ENCODE measurements around the gene ARHGAP30.

The ARHGAP30 gene

DNA sequence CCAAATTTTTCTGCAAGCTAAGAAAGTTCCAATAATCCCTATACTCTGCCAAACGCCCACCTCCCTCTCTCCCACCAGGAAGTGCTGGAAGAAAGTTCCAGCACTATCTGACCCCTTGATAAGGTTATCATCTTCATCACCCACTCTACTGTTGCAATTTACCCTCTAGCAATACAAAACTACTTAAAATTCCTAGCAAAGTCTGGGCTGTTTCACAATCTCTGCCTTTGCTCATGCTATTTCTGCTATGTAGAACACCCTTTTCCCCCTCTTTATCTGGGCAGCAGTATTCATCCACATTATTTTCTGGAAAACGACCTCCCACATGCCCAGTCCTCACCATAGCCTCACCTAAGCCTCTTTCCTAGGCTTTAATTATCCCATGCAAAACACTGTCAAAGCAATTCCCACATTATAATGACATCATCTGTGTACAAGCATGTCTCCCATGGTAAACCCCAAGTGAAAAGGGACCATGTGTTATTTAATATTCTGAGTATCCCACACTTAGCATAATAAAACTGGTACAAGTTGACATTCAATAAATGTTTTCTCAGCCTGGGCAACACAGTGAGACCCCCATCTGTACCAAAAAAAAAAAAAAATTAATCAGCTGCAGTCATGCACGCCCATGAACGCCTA is 60.7 kb downstream of the ARHGAP30 start:
- no peak for DNase-seq

DNA sequence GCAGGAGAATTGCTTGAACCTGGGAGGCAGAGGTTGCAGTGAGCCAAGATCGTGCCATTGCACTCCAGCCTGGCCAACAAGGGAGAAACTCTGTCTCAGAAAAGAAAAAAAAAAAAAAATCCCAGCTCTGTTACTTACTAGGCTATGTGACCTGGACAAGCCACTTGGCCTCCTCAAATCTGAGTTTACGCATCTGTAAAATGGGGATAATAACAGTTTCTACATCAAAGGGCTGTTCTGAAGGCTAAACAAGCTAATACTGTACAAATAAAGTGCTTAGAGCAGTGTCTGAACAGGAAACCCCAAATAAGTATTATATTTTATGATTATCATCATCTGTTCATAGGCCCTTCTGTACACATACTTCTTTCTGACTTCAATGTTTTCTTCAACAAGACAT is 62.3 kb downstream of the ARHGAP30 start:
- DNase-seq = no peak

DNA sequence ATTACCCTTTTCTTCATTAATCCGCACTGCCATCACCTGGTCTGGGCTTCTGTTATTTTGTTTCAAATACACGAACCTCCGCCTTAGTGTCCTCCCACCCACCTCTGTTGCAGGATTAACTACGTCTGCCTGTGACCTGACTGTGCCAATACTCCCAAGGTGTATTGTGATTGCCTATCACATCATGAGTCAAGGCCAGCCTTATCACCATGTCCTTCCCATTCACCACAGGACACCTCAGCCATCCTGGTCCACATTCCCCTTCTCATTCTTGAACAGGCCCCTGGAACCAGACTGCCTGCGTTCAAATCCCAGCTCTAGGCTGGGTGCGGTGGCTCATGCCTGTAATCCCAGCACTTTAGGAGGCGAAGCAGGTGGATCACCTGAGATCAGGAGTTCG is 63.1 kb downstream of the ARHGAP30 start:
- no peak for DNase-seq

DNA sequence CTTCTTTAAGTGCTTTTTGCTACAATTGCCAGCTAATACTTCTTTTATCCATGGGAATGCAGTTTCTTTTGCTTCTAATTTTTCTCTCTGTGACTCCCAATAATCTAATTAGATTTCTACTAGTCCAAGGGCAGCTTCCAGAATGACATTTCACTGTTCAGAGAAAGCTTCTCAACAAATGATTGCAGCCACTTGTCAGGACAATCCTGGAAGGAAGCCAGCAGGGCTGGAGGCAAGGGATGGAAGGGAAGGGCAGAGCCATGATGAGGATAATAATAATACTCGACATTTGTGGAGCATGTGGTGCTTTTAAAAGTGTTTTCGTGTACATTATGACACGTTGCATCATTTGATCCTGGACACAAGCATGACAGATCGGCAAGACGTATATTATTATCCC is 68.2 kb downstream of the ARHGAP30 start:
- no peak for DNase-seq

DNA sequence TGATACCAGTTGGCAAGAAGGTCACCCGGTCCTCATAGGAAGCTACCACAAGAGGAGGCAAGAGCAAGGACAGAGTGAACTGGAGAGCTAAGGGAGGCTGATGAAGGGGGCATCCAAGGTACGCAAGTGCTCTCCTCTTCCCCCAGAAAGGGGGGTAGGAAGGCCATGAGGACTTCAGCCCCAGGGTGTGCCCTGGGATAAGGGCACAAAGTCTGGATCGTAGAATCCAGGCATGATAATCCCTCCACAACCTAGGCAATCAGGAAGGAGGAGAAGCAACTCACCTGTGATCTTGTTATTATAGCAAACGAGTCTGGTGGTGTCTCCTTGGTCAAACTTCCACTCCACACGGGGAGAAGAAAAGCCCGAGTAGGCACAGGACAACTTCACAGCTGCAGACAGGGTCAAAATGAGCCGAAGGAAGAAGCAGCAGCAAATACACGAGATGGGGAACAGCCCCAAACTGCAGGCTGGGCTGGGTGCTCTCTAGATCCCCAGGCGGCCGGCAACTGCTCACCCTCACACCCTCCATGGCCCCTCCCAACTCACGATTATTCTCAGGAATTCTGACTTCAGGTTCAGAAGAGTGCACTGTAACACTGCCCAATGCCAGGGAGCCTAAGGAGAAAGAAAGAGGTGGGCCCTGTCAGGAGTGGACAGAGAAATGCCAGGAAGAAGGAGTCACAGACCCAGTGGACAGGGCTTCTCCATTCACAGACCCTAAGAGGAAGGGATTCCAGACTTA is 68.8 kb downstream of the ARHGAP30 start:
- DNase-seq = no peak

DNA sequence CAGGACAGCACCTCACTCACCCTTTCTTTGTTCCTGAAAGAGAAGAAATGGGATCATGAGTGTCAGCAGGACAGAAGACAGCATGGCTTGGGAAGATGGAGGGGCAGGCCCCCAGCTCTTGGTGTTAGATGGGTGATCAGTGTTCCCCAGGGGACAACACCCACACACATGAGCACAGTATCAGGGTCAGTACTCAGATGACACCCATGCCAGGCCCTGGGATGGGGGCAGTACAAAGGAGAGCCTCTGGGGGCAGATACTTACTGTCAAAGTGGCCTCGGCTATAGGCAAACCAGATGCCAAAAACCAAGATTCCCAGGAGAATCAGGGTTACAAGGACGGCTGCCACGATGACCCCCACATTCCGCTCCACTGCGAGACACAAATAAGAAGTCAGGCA is 70.3 kb downstream of the ARHGAP30 start:
- DNase-seq = no peak

DNA sequence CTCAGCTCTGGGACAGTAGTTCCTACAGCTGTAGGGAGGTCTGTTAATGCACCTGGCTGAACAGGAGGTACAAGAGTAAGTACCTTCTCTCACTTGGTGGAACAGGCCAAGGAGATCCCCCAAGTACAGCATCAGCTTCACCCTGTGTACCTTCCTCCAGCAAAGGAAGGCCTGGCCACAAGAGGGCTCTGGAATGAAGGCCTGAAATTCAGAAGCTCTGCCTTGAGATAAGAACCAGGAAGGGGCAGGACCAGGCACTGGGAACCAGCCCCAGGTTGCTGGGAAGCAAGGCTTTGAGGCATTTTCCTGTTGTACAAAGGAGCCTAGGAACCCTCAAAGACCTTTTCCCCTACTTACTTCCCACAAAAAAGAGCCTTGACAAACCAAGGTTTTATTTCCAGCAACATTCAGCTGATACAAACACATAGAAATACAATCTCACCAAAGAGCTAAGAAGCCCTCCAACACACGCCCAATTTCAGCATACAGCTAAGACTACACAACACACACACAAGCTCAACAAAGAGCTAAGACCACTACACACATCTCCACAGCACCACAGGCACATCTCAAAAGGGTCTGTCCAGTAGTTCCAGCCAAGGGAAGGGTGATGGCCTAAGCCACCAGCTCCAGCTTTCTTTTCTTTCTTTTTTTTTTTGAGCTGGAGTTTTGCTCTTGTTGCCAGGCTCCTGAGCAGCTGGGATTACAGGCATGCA is 72.2 kb downstream of the ARHGAP30 start:
- DNase-seq = peak; percentile 28

Measured in central memory CD4-positive, alpha-beta T cell (primary cell).